Uterus (tissue), 2 donors: ENCODE results near the gene NCL.
"Not testable (repeated sequence)": the region's sequence is repeated elsewhere in the genome, so short reads cannot be mapped to it uniquely, and the experiment has no call there.

Experiments
- CTCF ChIP-seq, 4 experiments: fragments of 200-600 bp in 2 of 4; fragments of 450-650 bp in 2 of 4; sonication (generic) in 2 of 4; IDR thresholded peaks; one replicate each; pipeline ENCODE4 v1.5.1; 2016 to 2019; ENCODE audit warnings: antibody characterized with exemption in 4 of 4, mild to moderate bottlenecking in 2 of 4, moderate library complexity in 1 of 4
- POLR2A ChIP-seq, 2 donors: fragments of 450-650 bp; IDR thresholded peaks; one replicate each; pipeline ENCODE4 v1.6.1; 2016; ENCODE audit warnings: antibody characterized with exemption in 2 of 2, mild to moderate bottlenecking in 1 of 2, moderate library complexity in 1 of 2

- TF ChIP-seq CTCF, POLR2A (IDR thresholded peaks at IDR 0.05): not testable (repeated sequence)
Measured at GRCh38 chr2:231460841-231461240, 3.4 kb downstream of the NCL start.
